ENCODE measurements around the gene CENPU.
"Not testable (repeated sequence)": the region's sequence is repeated elsewhere in the genome, so short reads cannot be mapped to it uniquely, and the experiment has no call there.

GRCh38 chr4:184741651-184742050 is 7.8 kb upstream of the CENPU start:
- TF ChIP-seq, protein P1, sequence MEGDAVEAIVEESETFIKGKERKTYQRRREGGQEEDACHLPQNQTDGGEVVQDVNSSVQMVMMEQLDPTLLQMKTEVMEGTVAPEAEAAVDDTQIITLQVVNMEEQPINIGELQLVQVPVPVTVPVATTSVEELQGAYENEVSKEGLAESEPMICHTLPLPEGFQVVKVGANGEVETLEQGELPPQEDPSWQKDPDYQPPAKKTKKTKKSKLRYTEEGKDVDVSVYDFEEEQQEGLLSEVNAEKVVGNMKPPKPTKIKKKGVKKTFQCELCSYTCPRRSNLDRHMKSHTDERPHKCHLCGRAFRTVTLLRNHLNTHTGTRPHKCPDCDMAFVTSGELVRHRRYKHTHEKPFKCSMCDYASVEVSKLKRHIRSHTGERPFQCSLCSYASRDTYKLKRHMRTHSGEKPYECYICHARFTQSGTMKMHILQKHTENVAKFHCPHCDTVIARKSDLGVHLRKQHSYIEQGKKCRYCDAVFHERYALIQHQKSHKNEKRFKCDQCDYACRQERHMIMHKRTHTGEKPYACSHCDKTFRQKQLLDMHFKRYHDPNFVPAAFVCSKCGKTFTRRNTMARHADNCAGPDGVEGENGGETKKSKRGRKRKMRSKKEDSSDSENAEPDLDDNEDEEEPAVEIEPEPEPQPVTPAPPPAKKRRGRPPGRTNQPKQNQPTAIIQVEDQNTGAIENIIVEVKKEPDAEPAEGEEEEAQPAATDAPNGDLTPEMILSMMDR (IDR thresholded peaks at IDR 0.05): not testable (repeated sequence)
- not testable (repeated sequence) for TF ChIP-seq POLR2AphosphoS5, EP300 (IDR thresholded peaks at IDR 0.05)

All from suprapubic skin (tissue), 4 donors.